Epithelial cell of proximal tubule (primary cell): ENCODE data around the gene TTC22. TPM values are rescaled to one million over a fixed set of nuclear protein-coding genes. Genes with fewer than 3 reads are reported as not detected.

Experiments used
- DNase-seq: peaks from one replicate; pipeline ENCODE4 v3.0.0-alpha.2; 2011; ENCODE audit warnings: low read depth
- H3K4me3 ChIP-seq: 2 replicates; pipeline ENCODE4 v1.5.1; 2011; ENCODE audit warnings: low read depth, mild to moderate bottlenecking, low read length
- CTCF ChIP-seq: conservative IDR thresholded peaks from 2 replicates; pipeline ENCODE4 v1.5.1; 2012; ENCODE audit warnings: low read depth, mild to moderate bottlenecking, low read length
- total RNA-seq: library from RNA; depleted of rRNA; stranded (reverse); fragments of >200 nt; gene quantifications from 2 replicates; pipeline ENCODE4 v1.2.3, GENCODE V29; 2015

TTC22 gene
- total RNA-seq, 1 donor from 2014 or later, result 4.3 TPM

GRCh38 chr1:54812801-54813484 lies 11.8 kb upstream of the TTC22 start:
- no peak overlapping the region for H3K4me3 ChIP-seq
- no peak for TF ChIP-seq CTCF
- no peak for DNase-seq

- DNase-seq, result no peak
- no peak overlapping the region for H3K4me3 ChIP-seq
- no peak for TF ChIP-seq CTCF
Measured at GRCh38 chr1:54811739-54812655, 10.9 kb upstream of the TTC22 start.

- no peak for TF ChIP-seq CTCF
- DNase-seq, result no peak
- no peak overlapping the region for H3K4me3 ChIP-seq
Measured at GRCh38 chr1:54811066-54811465, 9.9 kb upstream of the TTC22 start.

DNA sequence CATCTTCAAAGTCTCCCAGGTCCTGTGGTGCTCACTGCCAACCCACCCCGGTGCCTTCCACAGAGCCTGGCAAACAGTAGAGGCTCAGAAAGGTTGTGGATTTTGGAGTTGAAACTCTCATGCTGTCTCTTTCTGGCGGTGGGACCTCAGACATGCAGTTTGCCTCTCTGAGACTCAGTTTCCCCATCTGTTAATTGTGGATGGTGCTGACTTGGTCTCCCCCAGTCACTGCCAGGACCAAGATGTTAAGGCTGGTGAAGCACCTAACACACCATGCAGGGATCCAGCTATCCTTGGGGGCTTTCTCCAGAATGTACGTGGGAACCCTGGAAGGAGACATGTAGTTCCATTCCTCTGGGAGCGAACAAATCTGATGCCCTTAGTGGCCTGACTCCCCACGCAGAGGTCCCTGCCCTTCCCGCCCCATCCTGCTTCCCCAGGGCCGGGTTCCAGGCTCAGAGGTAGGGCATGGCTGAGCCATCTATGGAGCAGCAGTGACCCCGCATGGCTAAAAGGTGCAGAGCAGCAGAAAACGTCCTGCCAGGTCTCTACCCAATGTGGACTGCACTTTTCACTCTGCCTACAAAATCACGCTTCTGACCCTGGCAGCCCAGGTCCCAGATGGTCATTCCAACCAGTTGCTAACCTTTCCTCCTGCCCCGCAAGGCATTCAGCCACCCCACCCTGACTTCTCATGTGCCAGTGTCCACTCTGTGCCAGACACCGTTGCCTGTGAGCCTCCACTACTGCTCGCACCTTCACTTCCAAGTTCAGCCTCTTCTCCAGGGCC lies 9.2 kb upstream of the TTC22 start:
- no peak for DNase-seq
- H3K4me3 ChIP-seq, result no peak overlapping the region
- peak; percentile 95 for TF ChIP-seq CTCF

DNA sequence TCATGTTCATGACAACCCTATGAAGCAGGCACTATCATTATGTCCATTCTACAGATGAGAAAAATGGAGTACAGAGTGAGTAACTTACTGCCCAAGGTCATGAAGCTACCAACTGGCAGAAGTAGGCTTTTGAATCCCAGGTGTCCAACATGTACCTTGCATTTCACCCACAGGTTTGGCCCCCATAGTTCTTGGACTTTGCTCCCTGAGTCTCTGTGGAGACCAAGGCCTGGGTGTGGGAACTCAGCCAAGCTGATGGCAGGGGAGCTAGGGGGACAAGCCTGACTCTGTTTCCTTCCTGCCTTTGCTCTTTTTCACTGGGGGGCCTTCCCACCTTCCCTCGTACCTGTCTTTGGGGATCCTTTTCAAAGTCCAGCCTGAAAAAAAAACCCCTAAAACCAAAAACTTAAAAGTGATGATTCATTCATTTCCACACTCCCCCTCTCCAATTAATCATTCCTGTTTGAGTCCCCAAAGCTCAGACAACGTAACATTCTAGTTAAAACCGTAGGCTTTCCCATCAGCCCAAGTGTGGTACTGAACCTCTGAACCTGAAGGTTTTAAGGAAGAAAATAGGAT lies 8.5 kb upstream of the TTC22 start:
- no peak overlapping the region for H3K4me3 ChIP-seq
- no peak for TF ChIP-seq CTCF
- no peak for DNase-seq

- no peak for DNase-seq
- no peak overlapping the region for H3K4me3 ChIP-seq
- peak; percentile 22 for TF ChIP-seq CTCF
Measured at GRCh38 chr1:54808443-54809207, 7.5 kb upstream of the TTC22 start.
